Endodermal cell (in vitro differentiated cells): ENCODE results near the gene SCN8A. TPM values are rescaled to one million over a fixed set of nuclear protein-coding genes. Genes with fewer than 3 reads are reported as not detected.

Source experiments
- DNase-seq: peaks from one replicate; pipeline ENCODE4 v3.0.0-alpha.2; 2017
- H3K27ac ChIP-seq: 2 replicates; pipeline ENCODE4 v1.5.1; 2013; ENCODE audit warnings: mild to moderate bottlenecking, low read depth, low read length, moderate library complexity
- H3K27me3 ChIP-seq: 2 replicates; pipeline ENCODE4 v1.6.1; 2013; ENCODE audit warnings: mild to moderate bottlenecking, low read length, moderate library complexity; ENCODE audit not compliant: insufficient read depth, control insufficient read depth, poor library complexity, severe bottlenecking
- H3K36me3 ChIP-seq: 2 replicates; pipeline ENCODE4 v1.7.0; 2013; ENCODE audit warnings: mild to moderate bottlenecking, low read length, moderate library complexity; ENCODE audit not compliant: control insufficient read depth, insufficient read depth
- H3K4me1 ChIP-seq: one replicate; pipeline ENCODE4 v1.7.0; 2013; ENCODE audit warnings: low read length; ENCODE audit not compliant: control insufficient read depth, insufficient read depth
- H3K4me3 ChIP-seq: 2 replicates; pipeline ENCODE4 v1.5.1; 2013; ENCODE audit warnings: mild to moderate bottlenecking, low read length, moderate library complexity
- H3K9ac ChIP-seq: 2 replicates; pipeline ENCODE4 v1.6.1; 2013; ENCODE audit warnings: mild to moderate bottlenecking, low read length, moderate library complexity; ENCODE audit not compliant: poor library complexity, severe bottlenecking; ENCODE audit errors: extremely low read depth
- H3K9me3 ChIP-seq: 2 replicates; pipeline ENCODE4 v1.6.1; 2013; ENCODE audit warnings: mild to moderate bottlenecking, low read length, moderate library complexity; ENCODE audit not compliant: control insufficient read depth
- H3K27ac Mint-ChIP-seq: 2 replicates; pipeline ENCODE4 v1.8.0; 2020; ENCODE audit warnings: mixed read lengths
- H3K27me3 Mint-ChIP-seq: 2 replicates; pipeline ENCODE4 v1.8.0; 2021; ENCODE audit warnings: mild to moderate bottlenecking, mixed read lengths; ENCODE audit not compliant: insufficient read depth
- H3K36me3 Mint-ChIP-seq: 2 replicates; pipeline ENCODE4 v1.8.0; 2020; ENCODE audit warnings: low read depth, mixed read lengths
- H3K4me1 Mint-ChIP-seq: 2 replicates; pipeline ENCODE4 v1.8.0; 2020; ENCODE audit warnings: mixed read lengths
- H3K4me3 Mint-ChIP-seq: 2 replicates; pipeline ENCODE4 v1.8.0; 2020; ENCODE audit warnings: mild to moderate bottlenecking, moderate library complexity, mixed read lengths
- H3K9me3 Mint-ChIP-seq: 2 replicates; pipeline ENCODE4 v1.8.0; 2020; ENCODE audit warnings: mild to moderate bottlenecking, mixed read lengths
- CTCF ChIP-seq: fragments of 200-600 bp; sonication (generic); conservative IDR thresholded peaks from 2 replicates; pipeline ENCODE4 v1.5.0; 2021; ENCODE audit warnings: antibody characterized with exemption, mild to moderate bottlenecking
- WGBS, 2 experiments: methylation state at CpG; one replicate each; pipeline versions ENCODE4 v1.1.5 to v1.1.7; 2013; ENCODE audit warnings: missing lambda C conversion rate in 2 of 2, mixed read lengths in 1 of 2; ENCODE audit not compliant: insufficient coverage in 1 of 2, insufficient read length in 1 of 2; 5-methylcytosine and 5-hydroxymethylcytosine counted together
- total RNA-seq, 2 donors: library from RNA; stranded (reverse); fragmentation: NEBNext Ultra II Directional in 1 of 2; extraction: Animal tissue kit (Norgen Biotek cat#: 25700) in 1 of 2; gene quantifications; 2 replicates in 1 of 2; 3 replicates in 1 of 2; pipeline ENCODE4 v1.2.1, GENCODE V29; 2021

The SCN8A gene
- total RNA-seq, 2 donors from 2014 or later: 9.5 to 9.7 TPM

DNA sequence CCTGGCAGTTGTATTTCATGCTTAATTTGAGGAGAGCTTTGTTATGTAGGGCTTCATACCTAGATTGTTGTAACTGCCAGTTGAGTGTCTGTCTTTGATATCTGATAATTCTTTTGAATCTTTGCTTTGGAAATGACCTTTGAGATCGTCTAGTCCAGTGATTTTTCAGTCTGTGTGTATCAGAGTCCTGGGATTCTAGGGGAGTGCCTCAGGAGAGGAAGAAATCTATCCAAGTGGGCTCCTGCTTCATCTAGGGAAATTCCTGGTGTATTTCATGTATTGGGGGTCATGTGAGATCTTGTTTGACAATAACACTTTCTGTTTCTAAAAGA is 158.9 kb downstream of the SCN8A start:
- DNase-seq: no peak
- Histone ChIP-seq H3K27me3 (peaks cover 79% of the 10 kb centered on the region), H3K9me3 (no peaks in the 10 kb centered on the region), H3K9ac (no peak overlapping the region), H3K4me1 (peaks cover 4% of the 10 kb centered on the region), H3K36me3 (peaks cover 12% of the 10 kb centered on the region), H3K4me3 (no peak overlapping the region), H3K27ac (no peak overlapping the region)
- Mint-ChIP-seq H3K9me3 (no peaks in the 10 kb centered on the region), H3K27me3 (peaks cover 58% of the 10 kb centered on the region), H3K27ac (no peak overlapping the region), H3K4me3 (no peak overlapping the region), H3K36me3 (peaks cover 6% of the 10 kb centered on the region), H3K4me1 (peaks cover 10% of the 10 kb centered on the region)
- 89 to 98% methylated on average over 1 of the region's 1 CpG for WGBS, 2 experiments
- no peak for TF ChIP-seq CTCF

- peaks cover 2% of the 10 kb centered on the region for H3K36me3 Mint-ChIP-seq
- H3K27me3 ChIP-seq: peaks cover 67% of the 10 kb centered on the region
- H3K9ac ChIP-seq: no peak overlapping the region
- peaks cover 10% of the 10 kb centered on the region for H3K4me1 Mint-ChIP-seq
- H3K4me3 Mint-ChIP-seq: no peak overlapping the region
- H3K27me3 Mint-ChIP-seq: peaks cover 58% of the 10 kb centered on the region
- peaks cover 4% of the 10 kb centered on the region for H3K4me1 ChIP-seq
- H3K4me3 ChIP-seq: no peak overlapping the region
- no peak overlapping the region for H3K27ac ChIP-seq
- no peak for TF ChIP-seq CTCF
- no peaks in the 10 kb centered on the region for H3K36me3 ChIP-seq
- WGBS, 2 experiments: 93% methylated on average over 2 of the region's 2 CpGs; no CpG with 5 or more reads in 1 of the 2 experiments
- DNase-seq: no peak
- H3K27ac Mint-ChIP-seq: no peak overlapping the region
- no peaks in the 10 kb centered on the region for H3K9me3 Mint-ChIP-seq
- no peaks in the 10 kb centered on the region for H3K9me3 ChIP-seq
These were observed 160.6 kb downstream of the SCN8A start for GRCh38 chr12:51751661-51752060.

DNA sequence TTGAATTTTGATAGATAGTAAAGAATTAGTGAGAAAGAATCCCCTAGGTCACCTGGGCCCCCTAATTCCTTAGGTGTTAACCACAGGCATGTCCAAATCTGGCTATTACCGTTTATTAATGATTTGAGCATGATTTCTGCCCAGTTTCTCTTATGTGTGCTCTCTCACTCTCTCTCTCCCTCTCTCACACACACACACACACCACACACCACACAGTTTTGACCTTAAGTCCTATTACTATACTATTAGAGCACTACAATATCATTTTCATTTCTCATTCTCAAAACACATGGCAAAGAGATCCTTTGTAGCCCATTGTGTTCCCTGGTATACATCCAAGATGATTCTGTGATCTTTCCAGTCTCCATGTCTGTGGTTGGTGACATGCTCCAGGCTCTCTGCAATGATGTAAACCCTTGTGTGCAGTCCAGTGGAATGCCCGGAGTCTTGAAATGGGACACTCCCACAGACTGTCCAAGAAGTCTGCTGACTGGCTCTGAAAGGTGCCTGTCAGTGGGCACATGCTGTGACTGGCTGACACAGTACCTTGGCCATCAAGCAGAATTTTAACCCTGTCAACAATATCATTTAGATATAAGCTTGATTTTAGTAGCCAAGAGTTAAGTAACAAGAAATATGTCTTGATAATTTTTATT is 161.3 kb downstream of the SCN8A start:
- no peak overlapping the region for H3K4me3 ChIP-seq
- no peaks in the 10 kb centered on the region for H3K9me3 ChIP-seq
- peaks cover 4% of the 10 kb centered on the region for H3K4me1 ChIP-seq
- no peak overlapping the region for H3K27ac ChIP-seq
- peak; percentile 67 for DNase-seq
- Mint-ChIP-seq H3K4me3 (no peak overlapping the region), H3K27me3 (peaks cover 57% of the 10 kb centered on the region), H3K27ac (no peak overlapping the region), H3K4me1 (peaks cover 10% of the 10 kb centered on the region), H3K36me3 (peaks cover 2% of the 10 kb centered on the region), H3K9me3 (no peaks in the 10 kb centered on the region)
- H3K9ac ChIP-seq: no peak overlapping the region
- peaks cover 60% of the 10 kb centered on the region for H3K27me3 ChIP-seq
- H3K36me3 ChIP-seq: no peaks in the 10 kb centered on the region
- WGBS, 2 experiments: 77 to 97% methylated on average over 2 of the region's 2 CpGs
- TF ChIP-seq CTCF: no peak
